Spleen (tissue), 7 donors: ENCODE data around the gene IGSF22.

Experiments used
- CTCF ChIP-seq, 11 experiments: fragments of 200-600 bp in 7 of 11; fragments of 450-650 bp in 4 of 11; sonication (generic) in 4 of 11; IDR thresholded peaks in 8 of 11; conservative IDR thresholded peaks in 3 of 11; 1 replicate in 7 of 11; 2 replicates in 4 of 11; pipeline versions ENCODE4 v1.4.0 to v1.8.0; 2016 to 2021; ENCODE audit warnings: antibody characterized with exemption in 11 of 11, inconsistent platforms in 4 of 11, mild to moderate bottlenecking in 1 of 11
- POLR2AphosphoS5 ChIP-seq, 3 donors: sonication (generic); formaldehyde crosslinking; IDR thresholded peaks; one replicate each; pipeline ENCODE4 v1.5.1; 2017; ENCODE audit warnings: antibody characterized with exemption in 3 of 3
- donor health status: DM: no; HTN: no; CAD: no; lungs with moderate emphysema.
- donor health status: DM: no; HTN: no; CAD: no.
- donor health status: DM: no; HTN: no; CAD: no.

GRCh38 chr11:18748766-18749365 lies 22.9 kb upstream of the IGSF22 start:
- TF ChIP-seq CTCF (IDR thresholded peaks at IDR 0.05 in 8 of 11, conservative IDR thresholded peaks at IDR 0.05 in 3 of 11) (no peak), POLR2AphosphoS5 (IDR thresholded peaks at IDR 0.05) (no peak)
